Mesenchymal stem cell (in vitro differentiated cells and primary cell): Measurements from ENCODE around the gene SYTL3.
A peak's percentile ranks its signal among the peaks of the same experiment; 100 is the strongest.

Experiments used
- DNase-seq: peaks from one replicate; pipeline ENCODE4 v3.0.0-alpha.2; 2013
- H2AFZ ChIP-seq: one replicate; pipeline ENCODE4 v1.6.1; 2013; ENCODE audit warnings: low read depth, mild to moderate bottlenecking, control low read depth, inconsistent platforms, low read length, moderate library complexity
- H2AK5ac ChIP-seq: 2 replicates; pipeline ENCODE4 v1.6.1; 2013; ENCODE audit warnings: low read length, moderate library complexity, mild to moderate bottlenecking, inconsistent platforms; ENCODE audit not compliant: severe bottlenecking
- H2BK120ac ChIP-seq: one replicate; pipeline ENCODE4 v1.6.1; 2013; ENCODE audit warnings: low read depth, mild to moderate bottlenecking, inconsistent platforms, low read length, moderate library complexity
- H2BK12ac ChIP-seq, 2 experiments: one replicate each; pipeline ENCODE4 v1.6.1; 2013; ENCODE audit warnings: inconsistent platforms in 2 of 2, low read length in 2 of 2, mild to moderate bottlenecking in 2 of 2, moderate library complexity in 2 of 2, control low read depth in 1 of 2
- H2BK15ac ChIP-seq: one replicate; pipeline ENCODE4 v1.6.1; 2013; ENCODE audit warnings: mild to moderate bottlenecking, low read depth, inconsistent platforms; ENCODE audit not compliant: poor library complexity, severe bottlenecking
- H2BK5ac ChIP-seq: 2 replicates; pipeline ENCODE4 v1.6.1; 2013; ENCODE audit warnings: low read depth, mild to moderate bottlenecking, low read length, control low read depth, inconsistent platforms; ENCODE audit not compliant: poor library complexity, severe bottlenecking
- H3K14ac ChIP-seq, 2 experiments: one replicate each; pipeline ENCODE4 v1.6.1; 2013; ENCODE audit warnings: inconsistent platforms in 2 of 2, low read length in 2 of 2, control low read depth in 1 of 2, mild to moderate bottlenecking in 1 of 2, moderate library complexity in 1 of 2
- H3K18ac ChIP-seq, 2 experiments: one replicate each; pipeline ENCODE4 v1.6.1; 2013; ENCODE audit warnings: inconsistent platforms in 2 of 2, low read length in 2 of 2, control low read depth in 1 of 2, low read depth in 1 of 2, mild to moderate bottlenecking in 1 of 2
- H3K23ac ChIP-seq, 2 experiments: one replicate each; pipeline ENCODE4 v1.6.1; 2013; ENCODE audit warnings: inconsistent platforms in 2 of 2, low read length in 2 of 2, mild to moderate bottlenecking in 2 of 2, moderate library complexity in 2 of 2, control low read depth in 1 of 2
- H3K27ac ChIP-seq: 2 replicates; pipeline ENCODE4 v1.5.1; 2013; ENCODE audit warnings: mild to moderate bottlenecking, moderate library complexity, low read length, control low read depth, inconsistent platforms; ENCODE audit not compliant: poor library complexity, severe bottlenecking
- H3K27me3 ChIP-seq, 2 experiments: 2 replicates each; pipeline versions ENCODE4 v1.6.1 to v1.7.0; 2013; ENCODE audit warnings: low read length in 2 of 2, mild to moderate bottlenecking in 2 of 2, moderate library complexity in 2 of 2, control low read depth in 1 of 2, inconsistent platforms in 1 of 2; ENCODE audit not compliant: control insufficient read depth in 1 of 2, insufficient read depth in 1 of 2
- H3K36me3 ChIP-seq, 2 experiments: 2 replicates each; pipeline versions ENCODE4 v1.6.1 to v1.7.0; 2013; ENCODE audit warnings: low read length in 2 of 2, control low read depth in 1 of 2, inconsistent platforms in 1 of 2, low read depth in 1 of 2, mild to moderate bottlenecking in 1 of 2; ENCODE audit not compliant: insufficient read depth in 2 of 2, control insufficient read depth in 1 of 2
- H3K4ac ChIP-seq, 2 experiments: one replicate each; pipeline ENCODE4 v1.6.1; 2013; ENCODE audit warnings: inconsistent platforms in 2 of 2, low read length in 2 of 2, mild to moderate bottlenecking in 2 of 2, moderate library complexity in 2 of 2, control low read depth in 1 of 2, low read depth in 1 of 2
- H3K4me1 ChIP-seq: 2 replicates; pipeline ENCODE4 v1.6.1; 2013; ENCODE audit warnings: low read depth, low read length, control low read depth; ENCODE audit not compliant: control insufficient read depth, insufficient read depth
- H3K4me2 ChIP-seq: 2 replicates; pipeline ENCODE4 v1.6.1; 2013; ENCODE audit warnings: low read length, mild to moderate bottlenecking, inconsistent platforms; ENCODE audit not compliant: poor library complexity, severe bottlenecking
- H3K4me3 ChIP-seq, 2 experiments: 2 replicates each; pipeline versions ENCODE4 v1.5.1 to v1.7.0; 2013; ENCODE audit warnings: low read length in 2 of 2, mild to moderate bottlenecking in 2 of 2, control low read depth in 1 of 2, low read depth in 1 of 2; ENCODE audit not compliant: insufficient read depth in 1 of 2
- H3K79me1 ChIP-seq: replicated peaks from 2 replicates; pipeline ENCODE4 v1.6.1; 2013; ENCODE audit warnings: mild to moderate bottlenecking, control low read depth, low read length, inconsistent platforms; ENCODE audit not compliant: poor library complexity, severe bottlenecking
- H3K9ac ChIP-seq: 2 replicates; pipeline ENCODE4 v1.7.0; 2013; ENCODE audit warnings: mild to moderate bottlenecking, low read length, moderate library complexity
- H3K9me3 ChIP-seq: 2 replicates; pipeline ENCODE4 v1.7.0; 2013; ENCODE audit warnings: mild to moderate bottlenecking, low read length; ENCODE audit not compliant: control insufficient read depth
- H4K8ac ChIP-seq: one replicate; pipeline ENCODE4 v1.6.1; 2013; ENCODE audit warnings: inconsistent platforms, mild to moderate bottlenecking, low read length, moderate library complexity
- H4K91ac ChIP-seq: one replicate; pipeline ENCODE4 v1.6.1; 2013; ENCODE audit warnings: mild to moderate bottlenecking, low read length, inconsistent platforms
- WGBS: methylation state at CpG from one replicate; pipeline ENCODE4 v1.1.7; 2013; ENCODE audit warnings: mixed read lengths; 5-methylcytosine and 5-hydroxymethylcytosine counted together

Gene SYTL3

DNA sequence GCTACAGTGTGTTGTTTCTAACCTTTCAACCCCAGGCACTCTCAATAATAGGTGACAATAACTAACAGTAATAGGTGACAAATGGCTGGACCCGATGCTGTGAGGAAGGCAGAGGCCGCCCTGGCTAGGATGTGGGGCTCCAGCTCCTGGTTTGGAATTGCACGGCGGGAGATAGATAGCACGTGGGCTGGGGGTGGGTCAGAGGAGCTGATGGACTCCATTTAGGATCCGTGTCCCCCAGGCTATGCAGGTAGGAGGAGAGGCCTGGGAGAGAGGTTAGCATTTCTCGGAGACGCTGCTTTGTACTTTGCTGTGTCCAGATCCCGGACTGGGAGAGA lies 107.9 kb downstream of the SYTL3 start:
- H4K8ac ChIP-seq = no peak overlapping the region
- H3K18ac ChIP-seq = no peak overlapping the region
- no peaks in the 10 kb centered on the region for H3K79me1 ChIP-seq
- H3K4me2 ChIP-seq = no peak overlapping the region
- no peak overlapping the region for H2AFZ ChIP-seq
- H2BK15ac ChIP-seq = no peak overlapping the region
- no peak overlapping the region for H3K27ac ChIP-seq
- no peaks in the 10 kb centered on the region for H3K36me3 ChIP-seq
- H2BK120ac ChIP-seq = no peak overlapping the region
- H2AK5ac ChIP-seq = peak overlapping the region; percentile 31
- no peak overlapping the region for H3K4ac ChIP-seq
- no peak overlapping the region for H3K14ac ChIP-seq
- no peak overlapping the region for H4K91ac ChIP-seq
- H3K4me1 ChIP-seq = peaks cover 13% of the 10 kb centered on the region
- H3K27me3 ChIP-seq = no peaks in the 10 kb centered on the region
- DNase-seq = no peak
- no peak overlapping the region for H2BK12ac ChIP-seq
- WGBS = 72% methylated on average over 9 of the region's 9 CpGs
- H3K9ac ChIP-seq = no peak overlapping the region
- H3K4me3 ChIP-seq = no peak overlapping the region
- H2BK5ac ChIP-seq = no peak overlapping the region
- H3K23ac ChIP-seq = no peak overlapping the region
- no peaks in the 10 kb centered on the region for H3K9me3 ChIP-seq

- Histone ChIP-seq H2BK12ac (no peak overlapping the region), H3K4me2 (no peak overlapping the region), H3K27me3 (no peaks in the 10 kb centered on the region), H2BK15ac (no peak overlapping the region), H3K4me1 (peaks cover 10% of the 10 kb centered on the region), H2BK5ac (no peak overlapping the region), H2AFZ (no peak overlapping the region), H3K4me3 (no peak overlapping the region), H3K9ac (no peak overlapping the region), H3K23ac (no peak overlapping the region), H3K4ac (no peak overlapping the region), H2BK120ac (no peak overlapping the region), H3K36me3 (peaks cover 0 to 4% of the 10 kb centered on the region in 2 experiments), H4K91ac (no peak overlapping the region), H3K18ac (no peak overlapping the region), H3K14ac (no peak overlapping the region), H3K27ac (no peak overlapping the region), H3K9me3 (no peaks in the 10 kb centered on the region), H2AK5ac (no peak overlapping the region), H3K79me1 (no peaks in the 10 kb centered on the region), H4K8ac (no peak overlapping the region)
- WGBS = 27% methylated on average over 9 of the region's 9 CpGs
- peak; percentile 26 for DNase-seq
Observed at GRCh38 chr6:158758451-158758860, 108.6 kb downstream of the SYTL3 start.

GRCh38 chr6:158758941-158759479 lies 109.2 kb downstream of the SYTL3 start:
- no peak overlapping the region for H3K9ac ChIP-seq
- no peak for DNase-seq
- H2BK120ac ChIP-seq = no peak overlapping the region
- H3K14ac ChIP-seq = no peak overlapping the region
- H3K18ac ChIP-seq = no peak overlapping the region
- peaks cover 0 to 8% of the 10 kb centered on the region in 2 experiments for H3K36me3 ChIP-seq
- H2BK15ac ChIP-seq = no peak overlapping the region
- no peaks in the 10 kb centered on the region for H3K79me1 ChIP-seq
- H2BK5ac ChIP-seq = no peak overlapping the region
- no peak overlapping the region for H2AK5ac ChIP-seq
- H2BK12ac ChIP-seq = no peak overlapping the region
- H3K9me3 ChIP-seq = no peaks in the 10 kb centered on the region
- no peaks in the 10 kb centered on the region for H3K27me3 ChIP-seq
- H3K23ac ChIP-seq = no peak overlapping the region
- H3K27ac ChIP-seq = no peak overlapping the region
- H4K8ac ChIP-seq = no peak overlapping the region
- H2AFZ ChIP-seq = no peak overlapping the region
- whole genome bisulfite sequencing = 94% methylated on average over 18 of the region's 18 CpGs
- no peak overlapping the region for H4K91ac ChIP-seq
- no peak overlapping the region for H3K4me3 ChIP-seq
- no peak overlapping the region for H3K4ac ChIP-seq
- no peak overlapping the region for H3K4me2 ChIP-seq
- H3K4me1 ChIP-seq = peaks cover 10% of the 10 kb centered on the region

GRCh38 chr6:158759966-158760617 lies 110.2 kb downstream of the SYTL3 start:
- H4K8ac ChIP-seq = no peak overlapping the region
- H3K23ac ChIP-seq = peak overlapping the region in 1 of 2 experiments; percentile 85
- DNase-seq = no peak
- H2BK5ac ChIP-seq = no peak overlapping the region
- no peaks in the 10 kb centered on the region for H3K9me3 ChIP-seq
- H2AFZ ChIP-seq = no peak overlapping the region
- no peak overlapping the region for H3K18ac ChIP-seq
- no peak overlapping the region for H2BK15ac ChIP-seq
- H3K27ac ChIP-seq = no peak overlapping the region
- H3K27me3 ChIP-seq = no peaks in the 10 kb centered on the region
- H3K4me2 ChIP-seq = no peak overlapping the region
- H2BK12ac ChIP-seq = no peak overlapping the region
- H3K4me1 ChIP-seq = peaks cover 10% of the 10 kb centered on the region
- no peak overlapping the region for H3K4me3 ChIP-seq
- H3K4ac ChIP-seq = no peak overlapping the region
- no peak overlapping the region for H2BK120ac ChIP-seq
- peaks cover 0 to 19% of the 10 kb centered on the region in 2 experiments for H3K36me3 ChIP-seq
- H3K9ac ChIP-seq = no peak overlapping the region
- WGBS = 97% methylated on average over 7 of the region's 7 CpGs
- H3K14ac ChIP-seq = no peak overlapping the region
- no peak overlapping the region for H4K91ac ChIP-seq
- no peaks in the 10 kb centered on the region for H3K79me1 ChIP-seq
- H2AK5ac ChIP-seq = peak overlapping the region; percentile 19
